ENCODE measurements around the gene RCC2. TPM values are rescaled to one million over a fixed set of nuclear protein-coding genes. Genes with fewer than 3 reads are reported as not detected.
"Not testable (repeated sequence)": the region's sequence is repeated elsewhere in the genome, so short reads cannot be mapped to it uniquely, and the experiment has no call there.

Gene RCC2
- total and polyA plus RNA-seq, 4 donors: 2.1 to 36.7 (median 8.1) TPM

GRCh38 chr1:17474836-17475555, 35.5 kb upstream of the RCC2 start:
- 91% methylated on average over 20 of the region's 20 CpGs for WGBS
- not testable (repeated sequence) for H3K9me3 ChIP-seq (ENCODE audit: control insufficient read depth in 4 of 4, low read length in 3 of 4); H3K27ac ChIP-seq (ENCODE audit: low read depth in 1 of 2, low read length in 2 of 2); H3K9ac ChIP-seq (ENCODE audit: low read depth in 1 of 2, low read length in 2 of 2); H3K36me3 ChIP-seq (ENCODE audit: control insufficient read depth in 4 of 4, insufficient read depth in 3 of 4, low read depth in 1 of 4, low read length in 3 of 4); H3K4me3 ChIP-seq (ENCODE audit: low read depth in 1 of 3, low read length in 3 of 3); H3K27me3 ChIP-seq (ENCODE audit: control insufficient read depth in 4 of 4, insufficient read depth in 4 of 4, low read length in 3 of 4); DNase-seq (ENCODE audit: low spot score); H3K4me1 ChIP-seq (ENCODE audit: control insufficient read depth in 4 of 4, insufficient read depth in 4 of 4, low read length in 3 of 4)

GRCh38 chr1:17472814-17473213, 33.3 kb upstream of the RCC2 start:
- no peak for DNase-seq (ENCODE audit: low spot score)
- no peak for TF ChIP-seq MAX (IDR thresholded peaks at IDR 0.05)
- TF ChIP-seq EGR1 (IDR thresholded peaks at IDR 0.05; ENCODE audit: low read depth in 2 of 2): no peak
- TF ChIP-seq RXRA (IDR thresholded peaks at IDR 0.05): no peak
- no peak for TF ChIP-seq HNF4A (conservative IDR thresholded peaks at IDR 0.05)
- no peak for TF ChIP-seq TAF1 (conservative IDR thresholded peaks at IDR 0.05)
- TF ChIP-seq SP1 (IDR thresholded peaks at IDR 0.05): no peak
- TF ChIP-seq NR2F2 (IDR thresholded peaks at IDR 0.05): no peak
- no peak for TF ChIP-seq GABPA (IDR thresholded peaks at IDR 0.05 in 1 of 2, conservative IDR thresholded peaks at IDR 0.05 in 1 of 2)
- no peak for TF ChIP-seq JUND (IDR thresholded peaks at IDR 0.05)
- no peak for TF ChIP-seq FOXA2 (IDR thresholded peaks at IDR 0.05)
- TF ChIP-seq CTCF (IDR thresholded peaks at IDR 0.05; ENCODE audit: low read depth, low read length, missing input control): no peak
- TF ChIP-seq, protein P1, sequence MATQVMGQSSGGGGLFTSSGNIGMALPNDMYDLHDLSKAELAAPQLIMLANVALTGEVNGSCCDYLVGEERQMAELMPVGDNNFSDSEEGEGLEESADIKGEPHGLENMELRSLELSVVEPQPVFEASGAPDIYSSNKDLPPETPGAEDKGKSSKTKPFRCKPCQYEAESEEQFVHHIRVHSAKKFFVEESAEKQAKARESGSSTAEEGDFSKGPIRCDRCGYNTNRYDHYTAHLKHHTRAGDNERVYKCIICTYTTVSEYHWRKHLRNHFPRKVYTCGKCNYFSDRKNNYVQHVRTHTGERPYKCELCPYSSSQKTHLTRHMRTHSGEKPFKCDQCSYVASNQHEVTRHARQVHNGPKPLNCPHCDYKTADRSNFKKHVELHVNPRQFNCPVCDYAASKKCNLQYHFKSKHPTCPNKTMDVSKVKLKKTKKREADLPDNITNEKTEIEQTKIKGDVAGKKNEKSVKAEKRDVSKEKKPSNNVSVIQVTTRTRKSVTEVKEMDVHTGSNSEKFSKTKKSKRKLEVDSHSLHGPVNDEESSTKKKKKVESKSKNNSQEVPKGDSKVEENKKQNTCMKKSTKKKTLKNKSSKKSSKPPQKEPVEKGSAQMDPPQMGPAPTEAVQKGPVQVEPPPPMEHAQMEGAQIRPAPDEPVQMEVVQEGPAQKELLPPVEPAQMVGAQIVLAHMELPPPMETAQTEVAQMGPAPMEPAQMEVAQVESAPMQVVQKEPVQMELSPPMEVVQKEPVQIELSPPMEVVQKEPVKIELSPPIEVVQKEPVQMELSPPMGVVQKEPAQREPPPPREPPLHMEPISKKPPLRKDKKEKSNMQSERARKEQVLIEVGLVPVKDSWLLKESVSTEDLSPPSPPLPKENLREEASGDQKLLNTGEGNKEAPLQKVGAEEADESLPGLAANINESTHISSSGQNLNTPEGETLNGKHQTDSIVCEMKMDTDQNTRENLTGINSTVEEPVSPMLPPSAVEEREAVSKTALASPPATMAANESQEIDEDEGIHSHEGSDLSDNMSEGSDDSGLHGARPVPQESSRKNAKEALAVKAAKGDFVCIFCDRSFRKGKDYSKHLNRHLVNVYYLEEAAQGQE (IDR thresholded peaks at IDR 0.05): no peak
- no peak for TF ChIP-seq FOXA1 (IDR thresholded peaks at IDR 0.05)
- no peak for TF ChIP-seq RAD21 (IDR thresholded peaks at IDR 0.05)
- TF ChIP-seq YY1 (IDR thresholded peaks at IDR 0.05): no peak
- TF ChIP-seq HNF4G (IDR thresholded peaks at IDR 0.05): no peak
- Histone ChIP-seq H3K27ac (ENCODE audit: low read depth in 1 of 2, low read length in 2 of 2) (no peak overlapping the region), H3K36me3 (ENCODE audit: control insufficient read depth in 4 of 4, insufficient read depth in 3 of 4, low read depth in 1 of 4, low read length in 3 of 4) (no peaks in the 10 kb centered on the region), H3K4me3 (ENCODE audit: low read depth in 1 of 3, low read length in 3 of 3) (no peak overlapping the region), H3K9ac (ENCODE audit: low read depth in 1 of 2, low read length in 2 of 2) (no peak overlapping the region), H3K9me3 (ENCODE audit: control insufficient read depth in 4 of 4, low read length in 3 of 4) (no peaks in the 10 kb centered on the region), H3K27me3 (ENCODE audit: control insufficient read depth in 4 of 4, insufficient read depth in 4 of 4, low read length in 3 of 4) (no peaks in the 10 kb centered on the region), H3K4me1 (ENCODE audit: control insufficient read depth in 4 of 4, insufficient read depth in 4 of 4, low read length in 3 of 4) (no peaks in the 10 kb centered on the region)
- 68% methylated on average over 5 of the region's 5 CpGs for WGBS
